Measurements from ENCODE around the gene OAS1.

GRCh38 chr12:112941528-112942335, 35.0 kb downstream of the OAS1 start:
- TF ChIP-seq CTCF (optimal IDR thresholded peaks at IDR 0.05 in 1 of 3, IDR thresholded peaks at IDR 0.05 in 1 of 3, conservative IDR thresholded peaks at IDR 0.05 in 1 of 3; ENCODE audit: extremely low read depth in 1 of 3, insufficient read depth in 2 of 3, low read length in 3 of 3), result no peak
- no peak for TF ChIP-seq EZH2 (IDR thresholded peaks at IDR 0.05; ENCODE audit: low read length)
